ENCODE data around the gene FAM174C. TPM values are rescaled to one million over a fixed set of nuclear protein-coding genes. Genes with fewer than 3 reads are reported as not detected.

FAM174C gene
- total RNA-seq, 1 experiment from 2014 or later, result 110 TPM

GRCh38 chr19:1296575-1297271 lies 21.4 kb downstream of the FAM174C start:
- ATAC-seq, result no peak
- Histone ChIP-seq H2AFZ (ENCODE audit: low read length) (no peak overlapping the region), H3K4me1 (ENCODE audit: insufficient read depth, low read length) (no peaks in the 10 kb centered on the region), H3K27me3 (ENCODE audit: low read length) (no peaks in the 10 kb centered on the region), H3K4me2 (ENCODE audit: low read length) (no peak overlapping the region), H3K9ac (ENCODE audit: low read length) (no peak overlapping the region), H3F3A (ENCODE audit: low read length, unreplicated experiment) (no peaks in the 10 kb centered on the region), H3K27ac (ENCODE audit: low read length) (no peak overlapping the region), H3K36me3 (ENCODE audit: low read depth, low read length) (no peaks in the 10 kb centered on the region), H3K9me2 (replicated peaks; ENCODE audit: low read length) (no peaks in the 10 kb centered on the region), H3K79me2 (ENCODE audit: low read length) (no peaks in the 10 kb centered on the region), H4K20me1 (ENCODE audit: low read length) (no peaks in the 10 kb centered on the region), H3K9me3 (ENCODE audit: low read length) (no peaks in the 10 kb centered on the region), H3K4me3 (ENCODE audit: low read length) (no peak overlapping the region)
- ChIA-PET POLR2A (ENCODE audit: unreplicated experiment) (no interaction called here), CTCF (no interaction called here)
- no TSS peak for BruUV-seq (replicated peaks)
- DNase-seq, result no peak
- no peak for TF ChIP-seq EZH2 (IDR thresholded peaks at IDR 0.05; ENCODE audit: low read length, unreplicated experiment)
- no peak for TF ChIP-seq EZH2phosphoT487 (IDR thresholded peaks at IDR 0.05; ENCODE audit: borderline replicate concordance, low read length)
- TF ChIP-seq CTCF (conservative IDR thresholded peaks at IDR 0.05; ENCODE audit: low read depth, low read length), result no peak
- intact Hi-C loops (cut with micrococcal nuclease), result no loop called here

GRCh38 chr19:1298235-1298634 lies 22.9 kb downstream of the FAM174C start:
- Histone ChIP-seq H3F3A (ENCODE audit: low read length, unreplicated experiment) (no peaks in the 10 kb centered on the region), H3K36me3 (ENCODE audit: low read depth, low read length) (no peaks in the 10 kb centered on the region), H4K20me1 (ENCODE audit: low read length) (no peaks in the 10 kb centered on the region), H3K9me3 (ENCODE audit: low read length) (no peaks in the 10 kb centered on the region), H3K9me2 (replicated peaks; ENCODE audit: low read length) (no peaks in the 10 kb centered on the region), H3K4me1 (ENCODE audit: insufficient read depth, low read length) (no peaks in the 10 kb centered on the region), H3K4me3 (ENCODE audit: low read length) (no peak overlapping the region), H2AFZ (ENCODE audit: low read length) (no peak overlapping the region), H3K27ac (ENCODE audit: low read length) (no peak overlapping the region), H3K27me3 (ENCODE audit: low read length) (no peaks in the 10 kb centered on the region), H3K4me2 (ENCODE audit: low read length) (no peak overlapping the region), H3K9ac (ENCODE audit: low read length) (no peak overlapping the region), H3K79me2 (ENCODE audit: low read length) (no peaks in the 10 kb centered on the region)
- ATAC-seq (no peak), DNase-seq (no peak)
- CTCF ChIA-PET, result no interaction called here
- intact Hi-C loops (cut with micrococcal nuclease), result no loop called here
- TF ChIP-seq CTCF (conservative IDR thresholded peaks at IDR 0.05; ENCODE audit: low read depth, low read length) (no peak), EZH2 (IDR thresholded peaks at IDR 0.05; ENCODE audit: low read length, unreplicated experiment) (no peak)
- POLR2A ChIA-PET (ENCODE audit: unreplicated experiment), result no interaction called here
- no TSS peak for BruUV-seq (replicated peaks)

GRCh38 chr19:1299801-1300200 lies 24.5 kb downstream of the FAM174C start:
- no peak for ATAC-seq
- Histone ChIP-seq H3K27ac (ENCODE audit: low read length) (no peak overlapping the region), H4K20me1 (ENCODE audit: low read length) (no peaks in the 10 kb centered on the region), H3K9me3 (ENCODE audit: low read length) (no peaks in the 10 kb centered on the region), H3K4me3 (ENCODE audit: low read length) (no peak overlapping the region), H3K4me1 (ENCODE audit: insufficient read depth, low read length) (no peaks in the 10 kb centered on the region; the same call in 1 of the 2 replicates), H3K79me2 (ENCODE audit: low read length) (no peaks in the 10 kb centered on the region), H3K27me3 (ENCODE audit: low read length) (no peaks in the 10 kb centered on the region), H3F3A (ENCODE audit: low read length, unreplicated experiment) (no peaks in the 10 kb centered on the region), H3K36me3 (ENCODE audit: low read depth, low read length) (no peaks in the 10 kb centered on the region), H3K9me2 (replicated peaks; ENCODE audit: low read length) (no peaks in the 10 kb centered on the region), H3K4me2 (ENCODE audit: low read length) (no peak overlapping the region), H2AFZ (ENCODE audit: low read length) (no peak overlapping the region), H3K9ac (ENCODE audit: low read length) (no peak overlapping the region)
- no peak for TF ChIP-seq CTCF (conservative IDR thresholded peaks at IDR 0.05; ENCODE audit: low read depth, low read length)
- TF ChIP-seq EZH2phosphoT487 (IDR thresholded peaks at IDR 0.05; ENCODE audit: borderline replicate concordance, low read length), result no peak
- no peak for TF ChIP-seq EZH2 (IDR thresholded peaks at IDR 0.05; ENCODE audit: low read length, unreplicated experiment)
- no peak for DNase-seq
- intact Hi-C loops (cut with micrococcal nuclease), result no loop called here
- ChIA-PET POLR2A (ENCODE audit: unreplicated experiment) (no interaction called here), CTCF (no interaction called here)
- no TSS peak for BruUV-seq (replicated peaks)
